Stimulated activated CD4-positive, alpha-beta T cell treated with anti-CD3 and anti-CD28 coated beads, Interleukin-2, amount 100 ng/mL, for 48 hours (primary cell): Measurements from ENCODE around the gene NEU2.
A peak's percentile ranks its signal among the peaks of the same experiment; 100 is the strongest.
"Not testable (repeated sequence)": the region's sequence is repeated elsewhere in the genome, so short reads cannot be mapped to it uniquely, and the experiment has no call there.

Source experiments
- DNase-seq, 2 donors: peaks; one replicate each; pipeline ENCODE4 v3.0.0-alpha.2; 2020

NEU2 gene

GRCh38 chr2:233010569-233011267 is 21.8 kb upstream of the NEU2 start:
- DNase-seq, result no peak

GRCh38 chr2:233011268-233011650 is 21.2 kb upstream of the NEU2 start:
- no peak for DNase-seq

GRCh38 chr2:233011702-233012131 is 20.8 kb upstream of the NEU2 start:
- no peak for DNase-seq

- DNase-seq, result no peak
These were observed 20.0 kb upstream of the NEU2 start for GRCh38 chr2:233012301-233012971.

- no peak for DNase-seq
These were observed 19.4 kb upstream of the NEU2 start, which contains the start of gene NGEF for GRCh38 chr2:233013027-233013461. TSS of gene NGEF (minus strand) at chr2:233013256. CDS start at chr2:232974890, 38,366 bp downstream.

GRCh38 chr2:233013650-233014049 is 18.8 kb upstream of the NEU2 start:
- DNase-seq, result no peak

- DNase-seq, result no peak
These were observed 17.3 kb upstream of the NEU2 start for GRCh38 chr2:233015019-233015645.

GRCh38 chr2:233017947-233018346 is 14.5 kb upstream of the NEU2 start:
- DNase-seq, result no peak

GRCh38 chr2:233019610-233020009 is 12.9 kb upstream of the NEU2 start:
- not testable (repeated sequence) for DNase-seq

- DNase-seq, result no peak
These were observed 12.0 kb upstream of the NEU2 start for GRCh38 chr2:233020454-233020853.

- DNase-seq, result no peak
These were observed 10.7 kb upstream of the NEU2 start for GRCh38 chr2:233021771-233022170.

GRCh38 chr2:233022561-233022960 is 9.9 kb upstream of the NEU2 start:
- no peak for DNase-seq

- no peak for DNase-seq
These were observed 9.3 kb upstream of the NEU2 start for GRCh38 chr2:233023007-233023760.

- no peak for DNase-seq
These were observed 8.6 kb upstream of the NEU2 start for GRCh38 chr2:233023761-233024410.

- no peak for DNase-seq
These were observed 6.8 kb upstream of the NEU2 start for GRCh38 chr2:233025706-233026105.

GRCh38 chr2:233026198-233026813 is 6.2 kb upstream of the NEU2 start:
- no peak for DNase-seq

- DNase-seq, result no peak
These were observed 3.2 kb upstream of the NEU2 start for GRCh38 chr2:233029321-233029720.

GRCh38 chr2:233031556-233032500 is 644 bp upstream of the NEU2 start:
- no peak for DNase-seq

GRCh38 chr2:233033672-233034071 is 1.2 kb downstream of the NEU2 start:
- peak in 1 of 2 donors; percentile 10 for DNase-seq

- no peak for DNase-seq
These were observed 1.8 kb downstream of the NEU2 start for GRCh38 chr2:233034091-233034882.
